Measurements from ENCODE around the gene AMZ1.
"Not testable (repeated sequence)": the region's sequence is repeated elsewhere in the genome, so short reads cannot be mapped to it uniquely, and the experiment has no call there.

- not testable (repeated sequence) for TF ChIP-seq POLR2A, POLR2AphosphoS5 (IDR thresholded peaks at IDR 0.05)
- TF ChIP-seq, protein P1, sequence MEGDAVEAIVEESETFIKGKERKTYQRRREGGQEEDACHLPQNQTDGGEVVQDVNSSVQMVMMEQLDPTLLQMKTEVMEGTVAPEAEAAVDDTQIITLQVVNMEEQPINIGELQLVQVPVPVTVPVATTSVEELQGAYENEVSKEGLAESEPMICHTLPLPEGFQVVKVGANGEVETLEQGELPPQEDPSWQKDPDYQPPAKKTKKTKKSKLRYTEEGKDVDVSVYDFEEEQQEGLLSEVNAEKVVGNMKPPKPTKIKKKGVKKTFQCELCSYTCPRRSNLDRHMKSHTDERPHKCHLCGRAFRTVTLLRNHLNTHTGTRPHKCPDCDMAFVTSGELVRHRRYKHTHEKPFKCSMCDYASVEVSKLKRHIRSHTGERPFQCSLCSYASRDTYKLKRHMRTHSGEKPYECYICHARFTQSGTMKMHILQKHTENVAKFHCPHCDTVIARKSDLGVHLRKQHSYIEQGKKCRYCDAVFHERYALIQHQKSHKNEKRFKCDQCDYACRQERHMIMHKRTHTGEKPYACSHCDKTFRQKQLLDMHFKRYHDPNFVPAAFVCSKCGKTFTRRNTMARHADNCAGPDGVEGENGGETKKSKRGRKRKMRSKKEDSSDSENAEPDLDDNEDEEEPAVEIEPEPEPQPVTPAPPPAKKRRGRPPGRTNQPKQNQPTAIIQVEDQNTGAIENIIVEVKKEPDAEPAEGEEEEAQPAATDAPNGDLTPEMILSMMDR (IDR thresholded peaks at IDR 0.05 in 8 of 11, conservative IDR thresholded peaks at IDR 0.05 in 3 of 11), result not testable (repeated sequence)
Measured at GRCh38 chr7:2679135-2680127, 8.6 kb upstream of the AMZ1 start.

Measured in spleen (tissue), 7 donors.